CD4-positive, alpha-beta memory T cell (primary cell): Measurements from ENCODE around the gene FMN2. TPM values are rescaled to one million over a fixed set of nuclear protein-coding genes. Genes with fewer than 3 reads are reported as not detected.

Experiments
- CTCF ChIA-PET: fragments of 350-600 bp; sonication (Branson Sonifier 250); formaldehyde crosslinking; loops from one replicate; lab custom pipeline; 2021; ENCODE audit warnings: inconsistent platforms; ENCODE audit not compliant: partially characterized antibody; lab: Charles Lee
- POLR2A ChIA-PET: fragments of 350-600 bp; sonication (Branson Sonifier 250); formaldehyde crosslinking; loops from one replicate; lab custom pipeline; 2021; ENCODE audit not compliant: partially characterized antibody; lab: Charles Lee
- DNase-seq, 5 donors: peaks; one replicate each; pipeline versions ENCODE4 v3.0.0 to v3.0.0-alpha.2; 2020 to 2022; ENCODE audit warnings: mixed read lengths in 1 of 5
- H3K27ac ChIP-seq: one replicate; pipeline ENCODE4 v1.7.0; 2013; ENCODE audit warnings: low read depth, low read length
- H3K27me3 ChIP-seq: 2 replicates; pipeline ENCODE4 v1.7.0; 2013; ENCODE audit warnings: mild to moderate bottlenecking, low read length, moderate library complexity; ENCODE audit not compliant: insufficient read depth
- H3K36me3 ChIP-seq: 2 replicates; pipeline ENCODE4 v1.7.0; 2013; ENCODE audit warnings: mild to moderate bottlenecking, low read length, moderate library complexity; ENCODE audit not compliant: insufficient read depth
- H3K4me1 ChIP-seq: 2 replicates; pipeline ENCODE4 v1.7.0; 2013; ENCODE audit warnings: mild to moderate bottlenecking, low read length, moderate library complexity; ENCODE audit not compliant: insufficient read depth
- H3K4me3 ChIP-seq, 2 donors: one replicate each; pipeline ENCODE4 v1.7.0; 2013; ENCODE audit warnings: low read length in 2 of 2, mild to moderate bottlenecking in 1 of 2
- H3K9me3 ChIP-seq, 2 donors: one replicate each; pipeline ENCODE4 v1.7.0; 2013; ENCODE audit warnings: low read length in 2 of 2, control low read depth in 1 of 2; ENCODE audit not compliant: control insufficient read depth in 1 of 2
- H3K27ac Mint-ChIP-seq, 7 donors: one replicate each; pipeline ENCODE4 v1.8.0; 2020 to 2021; ENCODE audit warnings: mixed read lengths in 7 of 7, mild to moderate bottlenecking in 6 of 7, inconsistent platforms in 3 of 7, moderate library complexity in 3 of 7
- H3K27me3 Mint-ChIP-seq, 2 donors: one replicate each; pipeline ENCODE4 v1.8.0; 2020 to 2021; ENCODE audit warnings: mixed read lengths in 2 of 2
- H3K36me3 Mint-ChIP-seq, 2 donors: one replicate each; pipeline ENCODE4 v1.8.0; 2020 to 2021; ENCODE audit warnings: mixed read lengths in 2 of 2, inconsistent platforms in 1 of 2, mild to moderate bottlenecking in 1 of 2
- H3K4me1 Mint-ChIP-seq, 4 donors: one replicate each; pipeline ENCODE4 v1.8.0; 2020 to 2021; ENCODE audit warnings: mixed read lengths in 4 of 4, mild to moderate bottlenecking in 1 of 4
- H3K4me3 Mint-ChIP-seq, 8 donors: one replicate each; pipeline ENCODE4 v1.8.0; 2020 to 2021; ENCODE audit warnings: mixed read lengths in 8 of 8, mild to moderate bottlenecking in 7 of 8, moderate library complexity in 6 of 8, inconsistent platforms in 3 of 8
- H3K9me3 Mint-ChIP-seq, 8 donors: one replicate each; pipeline ENCODE4 v1.8.0; 2020 to 2021; ENCODE audit warnings: mixed read lengths in 8 of 8, mild to moderate bottlenecking in 5 of 8, inconsistent platforms in 3 of 8, moderate library complexity in 1 of 8
- intact Hi-C: fragments of 100-400 bp; cut with micrococcal nuclease; formaldehyde crosslinking; loops from one replicate; pipeline ENCODE4 v1.15.1; 2023
- polyA plus RNA-seq, 2 donors: library from polyadenylated mRNA; unstranded; fragments of 300-500 nt; fragmentation: Illumina TruSeq; gene quantifications; one replicate each; pipeline ENCODE4 v1.2.3, GENCODE V29; 2021
- total RNA-seq, 2 experiments: library from RNA; stranded (reverse); gene quantifications; one replicate each; pipeline ENCODE4 v1.2.3, GENCODE V29; 2021

FMN2 gene
- total and polyA plus RNA-seq, 4 experiments from 2014 or later = not detected

- H3K4me1 Mint-ChIP-seq = no peaks in the 10 kb centered on the region
Measured at GRCh38 chr1:240287722-240288121, 196.0 kb downstream of the FMN2 start.

GRCh38 chr1:240293706-240294105, 202.0 kb downstream of the FMN2 start:
- Mint-ChIP-seq H3K4me3 (no peak overlapping the region), H3K27me3 (no peaks in the 10 kb centered on the region), H3K36me3 (no peaks in the 10 kb centered on the region), H3K4me1 (no peaks in the 10 kb centered on the region), H3K9me3 (peaks cover 0 to 4% (median 0%) of the 10 kb centered on the region in 8 donors), H3K27ac (no peak overlapping the region)
- Histone ChIP-seq H3K27ac (no peak overlapping the region), H3K36me3 (no peaks in the 10 kb centered on the region), H3K9me3 (no peaks in the 10 kb centered on the region), H3K4me1 (no peaks in the 10 kb centered on the region), H3K27me3 (no peaks in the 10 kb centered on the region), H3K4me3 (no peak overlapping the region)
- intact Hi-C loops = no loop called here
- DNase-seq = no peak
- CTCF ChIA-PET = no interaction called here
- POLR2A ChIA-PET = no interaction called here

More at GRCh38 chr1:240287722-240288121, 196.0 kb downstream of the FMN2 start:
- H3K27ac Mint-ChIP-seq = no peak overlapping the region
- H3K27ac ChIP-seq = no peak overlapping the region
- CTCF ChIA-PET = no interaction called here
- no peaks in the 10 kb centered on the region for H3K4me1 ChIP-seq
- H3K36me3 ChIP-seq = no peaks in the 10 kb centered on the region
- no peak overlapping the region for H3K4me3 ChIP-seq
- no peaks in the 10 kb centered on the region for H3K27me3 ChIP-seq
- intact Hi-C loops = no loop called here
- no peak for DNase-seq
- no peaks in the 10 kb centered on the region for H3K27me3 Mint-ChIP-seq
- no peaks in the 10 kb centered on the region for H3K9me3 ChIP-seq
- POLR2A ChIA-PET = no interaction called here
- H3K9me3 Mint-ChIP-seq = peaks cover 0 to 3% (median 0%) of the 10 kb centered on the region in 8 donors
- H3K36me3 Mint-ChIP-seq = no peaks in the 10 kb centered on the region
- H3K4me3 Mint-ChIP-seq = no peak overlapping the region

GRCh38 chr1:240294566-240294965, 202.9 kb downstream of the FMN2 start:
- Mint-ChIP-seq H3K4me3 (no peak overlapping the region), H3K9me3 (peaks cover 0 to 5% (median 0%) of the 10 kb centered on the region in 8 donors), H3K27ac (no peak overlapping the region), H3K36me3 (no peaks in the 10 kb centered on the region), H3K27me3 (no peaks in the 10 kb centered on the region), H3K4me1 (no peaks in the 10 kb centered on the region)
- Histone ChIP-seq H3K4me3 (no peak overlapping the region), H3K36me3 (no peaks in the 10 kb centered on the region), H3K4me1 (no peaks in the 10 kb centered on the region), H3K9me3 (no peaks in the 10 kb centered on the region), H3K27ac (no peak overlapping the region), H3K27me3 (no peaks in the 10 kb centered on the region)
- ChIA-PET POLR2A (no interaction called here), CTCF (no interaction called here)
- DNase-seq = no peak
- intact Hi-C loops = no loop called here

- no peak overlapping the region for H3K27ac ChIP-seq
- no peak overlapping the region for H3K27ac Mint-ChIP-seq
- intact Hi-C loops = no loop called here
- H3K4me1 Mint-ChIP-seq = no peaks in the 10 kb centered on the region
- H3K9me3 Mint-ChIP-seq = peaks cover 0 to 9% (median 0%) of the 10 kb centered on the region in 8 donors
- CTCF ChIA-PET = no interaction called here
- no peak for DNase-seq
- no peaks in the 10 kb centered on the region for H3K4me1 ChIP-seq
- H3K27me3 ChIP-seq = no peaks in the 10 kb centered on the region
- H3K4me3 Mint-ChIP-seq = no peak overlapping the region
- POLR2A ChIA-PET = no interaction called here
- no peaks in the 10 kb centered on the region for H3K36me3 Mint-ChIP-seq
- no peaks in the 10 kb centered on the region for H3K36me3 ChIP-seq
- no peak overlapping the region for H3K4me3 ChIP-seq
- no peaks in the 10 kb centered on the region for H3K9me3 ChIP-seq
- H3K27me3 Mint-ChIP-seq = no peaks in the 10 kb centered on the region
Measured at GRCh38 chr1:240295811-240296210, 204.1 kb downstream of the FMN2 start.

DNA sequence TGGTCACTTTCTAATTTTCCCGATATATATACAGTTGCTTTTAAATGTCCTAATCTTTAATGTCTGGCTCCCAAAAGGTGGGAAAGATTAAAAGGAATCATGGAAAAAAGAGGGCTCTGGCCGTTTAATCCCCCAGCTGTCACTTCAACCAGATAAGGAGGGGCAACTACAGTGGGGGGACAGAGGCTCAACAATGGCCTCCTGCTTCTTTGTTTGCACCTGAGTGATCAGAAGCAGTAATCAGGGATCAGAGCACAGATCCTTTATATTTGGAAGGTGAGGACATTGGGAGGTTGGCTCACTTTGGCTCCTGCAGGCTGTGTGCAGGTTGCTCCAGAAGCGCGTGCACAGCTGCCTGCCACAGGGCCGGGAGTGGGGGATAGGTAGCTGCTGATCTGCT, 212.8 kb downstream of the FMN2 start:
- H3K27me3 Mint-ChIP-seq = peaks cover 0 to 9% of the 10 kb centered on the region in 2 donors
- DNase-seq = no peak
- H3K4me1 Mint-ChIP-seq = no peaks in the 10 kb centered on the region
- no peak overlapping the region for H3K27ac Mint-ChIP-seq
- Histone ChIP-seq H3K36me3 (no peaks in the 10 kb centered on the region), H3K9me3 (no peaks in the 10 kb centered on the region), H3K4me1 (no peaks in the 10 kb centered on the region), H3K27me3 (no peaks in the 10 kb centered on the region), H3K27ac (no peak overlapping the region), H3K4me3 (no peak overlapping the region)
- H3K9me3 Mint-ChIP-seq = peaks cover 0 to 11% (median 7%) of the 10 kb centered on the region in 8 donors
- no peaks in the 10 kb centered on the region for H3K36me3 Mint-ChIP-seq
- intact Hi-C loops = no loop called here
- CTCF ChIA-PET = no interaction called here
- no peak overlapping the region for H3K4me3 Mint-ChIP-seq
- POLR2A ChIA-PET = no interaction called here

- H3K4me1 Mint-ChIP-seq = no peaks in the 10 kb centered on the region
- H3K36me3 ChIP-seq = no peaks in the 10 kb centered on the region
- H3K4me1 ChIP-seq = no peaks in the 10 kb centered on the region
- H3K27ac ChIP-seq = no peak overlapping the region
- CTCF ChIA-PET = no interaction called here
- no peak overlapping the region for H3K4me3 Mint-ChIP-seq
- H3K27me3 ChIP-seq = no peaks in the 10 kb centered on the region
- no peaks in the 10 kb centered on the region for H3K9me3 ChIP-seq
- H3K27ac Mint-ChIP-seq = no peak overlapping the region
- intact Hi-C loops = no loop called here
- DNase-seq = no peak
- peaks cover 0 to 11% (median 6%) of the 10 kb centered on the region in 8 donors for H3K9me3 Mint-ChIP-seq
- H3K27me3 Mint-ChIP-seq = peaks cover 0 to 9% of the 10 kb centered on the region in 2 donors
- POLR2A ChIA-PET = no interaction called here
- no peak overlapping the region for H3K4me3 ChIP-seq
- H3K36me3 Mint-ChIP-seq = no peaks in the 10 kb centered on the region
Measured at GRCh38 chr1:240306673-240307072, 215.0 kb downstream of the FMN2 start.

DNA sequence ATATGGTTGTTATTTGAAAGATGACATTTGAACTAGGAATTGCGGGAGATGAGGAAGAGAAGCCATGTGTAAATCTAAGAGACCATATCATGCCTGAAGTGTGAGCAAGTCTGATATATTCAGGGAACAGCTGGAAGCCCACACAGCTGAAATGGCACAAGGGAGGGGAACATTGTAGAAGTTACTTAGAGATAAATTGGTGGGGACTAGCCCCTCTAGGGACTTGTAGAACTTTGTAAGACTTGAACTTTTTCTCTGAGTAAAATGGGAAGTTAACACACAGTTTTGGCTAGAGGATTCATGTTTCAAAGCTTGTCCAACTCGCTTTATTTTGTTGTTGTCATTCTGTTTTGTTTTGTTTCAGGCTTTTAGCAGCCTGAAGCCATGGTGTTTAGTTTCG, 216.4 kb downstream of the FMN2 start:
- CTCF ChIA-PET = no interaction called here
- no peaks in the 10 kb centered on the region for H3K27me3 ChIP-seq
- POLR2A ChIA-PET = no interaction called here
- Mint-ChIP-seq H3K36me3 (no peaks in the 10 kb centered on the region), H3K27me3 (peaks cover 0 to 9% of the 10 kb centered on the region in 2 donors), H3K27ac (no peak overlapping the region), H3K9me3 (peaks cover 0 to 11% (median 5%) of the 10 kb centered on the region in 8 donors), H3K4me1 (no peaks in the 10 kb centered on the region), H3K4me3 (no peak overlapping the region)
- no peak for DNase-seq
- H3K36me3 ChIP-seq = no peaks in the 10 kb centered on the region
- intact Hi-C loops = no loop called here
- no peaks in the 10 kb centered on the region for H3K9me3 ChIP-seq
- no peaks in the 10 kb centered on the region for H3K4me1 ChIP-seq
- H3K4me3 ChIP-seq = no peak overlapping the region
- H3K27ac ChIP-seq = no peak overlapping the region

GRCh38 chr1:240309769-240310168, 218.1 kb downstream of the FMN2 start:
- DNase-seq = no peak
- intact Hi-C loops = no loop called here
- Mint-ChIP-seq H3K27me3 (peaks cover 0 to 9% of the 10 kb centered on the region in 2 donors), H3K4me1 (no peaks in the 10 kb centered on the region), H3K36me3 (no peaks in the 10 kb centered on the region), H3K9me3 (peaks cover 0 to 6% (median under 1%) of the 10 kb centered on the region in 8 donors), H3K4me3 (no peak overlapping the region), H3K27ac (no peak overlapping the region)
- ChIA-PET CTCF (no interaction called here), POLR2A (no interaction called here)
- Histone ChIP-seq H3K4me3 (no peak overlapping the region), H3K9me3 (no peaks in the 10 kb centered on the region), H3K27me3 (no peaks in the 10 kb centered on the region), H3K4me1 (no peaks in the 10 kb centered on the region), H3K27ac (no peak overlapping the region), H3K36me3 (no peaks in the 10 kb centered on the region)
